ENCODE measurements around the gene GGPS1.
"Not testable (repeated sequence)": the region's sequence is repeated elsewhere in the genome, so short reads cannot be mapped to it uniquely, and the experiment has no call there.

The GGPS1 gene

DNA sequence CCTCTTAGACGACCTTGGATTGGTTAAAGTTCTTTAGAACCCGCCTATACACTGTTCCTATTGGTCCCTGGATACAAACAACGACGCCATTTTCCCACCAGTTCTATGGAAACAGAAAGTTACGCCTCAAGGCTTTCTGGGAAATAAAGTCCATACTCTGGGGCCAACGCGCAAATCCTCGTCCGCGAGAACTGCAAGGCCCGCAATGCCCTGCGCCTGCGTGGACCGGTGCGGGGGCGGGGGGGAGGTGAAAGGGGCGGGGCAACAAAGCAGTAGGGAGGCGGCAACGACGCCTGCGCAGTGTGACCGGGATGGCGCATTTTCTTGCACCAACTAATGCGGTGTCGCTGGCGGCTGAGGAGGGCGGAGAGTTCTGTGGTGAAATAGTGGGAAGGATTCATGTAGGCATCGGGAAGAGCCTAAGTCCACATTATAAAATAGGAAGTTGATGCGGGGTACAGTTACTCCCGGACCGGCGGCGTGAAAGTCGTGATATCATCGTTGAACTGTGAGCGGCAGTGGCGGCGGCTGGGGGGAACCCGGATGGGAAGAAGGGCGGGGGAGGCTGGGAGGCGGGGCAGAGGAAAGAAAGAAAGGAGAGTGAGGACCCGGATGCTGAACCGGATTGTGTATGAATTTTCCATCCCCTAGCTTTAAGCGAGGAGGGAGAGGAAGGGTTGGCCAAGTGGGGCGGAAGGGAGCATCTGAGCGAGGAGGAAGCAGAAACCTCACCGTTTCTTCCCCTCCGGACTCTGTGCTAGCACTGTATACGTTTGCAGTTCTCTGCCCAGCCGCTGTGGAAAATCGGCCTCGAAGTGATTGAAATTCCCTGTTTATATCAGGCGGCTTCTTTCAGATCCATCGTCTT is at the start of gene GGPS1:
Gene GGPS1 (plus strand): TSS at position 300 of the 868 bp plus-strand sequence. CDS start 6,695 bp downstream, outside the sequence.
- DNase-seq (ENCODE audit: low read depth) = peak; percentile 99

DNA sequence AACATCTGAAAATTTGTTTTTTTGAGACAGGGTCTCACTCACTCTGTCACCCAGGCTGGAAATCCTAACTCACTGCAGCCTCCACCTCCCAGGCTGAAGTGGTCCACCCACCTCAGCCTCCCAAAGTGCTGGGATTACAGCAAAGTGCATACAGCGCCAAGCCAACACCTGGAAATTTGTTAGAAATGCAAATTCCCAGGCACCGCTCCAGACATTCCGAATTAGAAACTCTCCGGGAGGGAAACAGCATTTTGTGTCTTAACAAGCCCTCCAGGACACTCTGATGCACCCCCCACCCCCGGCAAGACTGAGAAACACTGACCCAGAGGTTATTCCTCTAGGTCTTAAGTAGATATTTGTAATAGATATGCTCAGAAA is 49.5 kb upstream of the GGPS1 start:
- no peak for DNase-seq (ENCODE audit: low read depth)

DNA sequence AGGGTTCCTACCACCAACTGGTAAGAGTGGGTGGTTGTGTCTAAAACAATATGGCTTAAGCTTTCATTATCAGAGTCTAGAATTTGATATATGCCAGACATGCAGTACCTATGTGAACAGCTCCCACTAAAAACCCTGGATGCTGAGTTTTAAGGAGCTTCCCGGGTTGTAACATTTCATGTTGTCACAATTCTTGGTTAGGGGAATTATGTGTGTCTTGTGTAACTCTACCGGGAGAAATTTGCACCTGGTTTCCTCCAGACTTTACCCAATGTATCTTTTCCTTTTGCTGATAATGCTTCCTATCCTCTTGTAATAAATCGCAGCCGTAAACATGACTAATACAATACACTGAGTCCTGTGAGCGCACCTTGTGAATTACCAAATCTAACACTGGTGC is 48.7 kb upstream of the GGPS1 start:
- no peak for DNase-seq (ENCODE audit: low read depth)

DNA sequence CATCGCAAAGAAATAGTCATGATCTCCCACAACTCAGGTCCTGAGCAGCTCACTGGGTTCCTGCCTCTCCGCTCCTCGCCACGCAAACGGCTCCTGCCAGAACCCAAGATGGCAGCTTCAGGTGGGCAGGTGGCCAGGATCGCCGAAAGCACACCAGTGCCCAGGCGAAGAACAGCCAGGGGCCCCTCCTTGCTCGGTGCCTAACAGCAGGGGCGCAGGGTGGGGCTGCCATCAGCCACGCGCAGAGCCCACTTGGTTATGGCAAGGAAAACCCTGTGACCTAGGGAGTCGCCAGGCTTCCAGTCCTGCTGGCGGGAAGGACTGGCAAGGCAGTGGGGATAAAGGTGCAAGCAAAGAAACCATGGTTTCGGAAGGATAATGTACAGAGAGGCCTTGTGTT is 47.9 kb upstream of the GGPS1 start:
- no peak for DNase-seq (ENCODE audit: low read depth)

DNA sequence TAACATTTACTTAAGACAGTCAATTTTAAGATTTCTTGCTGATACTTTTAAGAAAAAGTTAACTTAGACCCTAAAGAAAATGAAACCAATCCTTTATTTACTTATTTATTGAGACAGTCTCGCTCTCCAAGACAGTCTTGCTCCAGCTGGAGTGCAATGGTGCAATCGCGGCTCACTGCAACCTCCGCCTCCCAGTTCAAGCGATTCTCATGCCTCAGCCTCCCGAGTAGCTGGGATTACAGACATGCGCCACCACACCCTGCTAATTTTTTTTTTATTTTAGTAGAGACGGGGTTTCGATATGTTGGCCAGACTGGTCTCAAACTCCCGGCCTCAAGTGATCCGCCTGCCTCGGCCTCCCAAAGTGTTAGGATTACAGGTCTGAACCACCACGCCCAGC is 44.7 kb upstream of the GGPS1 start:
- not testable (repeated sequence) for DNase-seq (ENCODE audit: low read depth)

DNA sequence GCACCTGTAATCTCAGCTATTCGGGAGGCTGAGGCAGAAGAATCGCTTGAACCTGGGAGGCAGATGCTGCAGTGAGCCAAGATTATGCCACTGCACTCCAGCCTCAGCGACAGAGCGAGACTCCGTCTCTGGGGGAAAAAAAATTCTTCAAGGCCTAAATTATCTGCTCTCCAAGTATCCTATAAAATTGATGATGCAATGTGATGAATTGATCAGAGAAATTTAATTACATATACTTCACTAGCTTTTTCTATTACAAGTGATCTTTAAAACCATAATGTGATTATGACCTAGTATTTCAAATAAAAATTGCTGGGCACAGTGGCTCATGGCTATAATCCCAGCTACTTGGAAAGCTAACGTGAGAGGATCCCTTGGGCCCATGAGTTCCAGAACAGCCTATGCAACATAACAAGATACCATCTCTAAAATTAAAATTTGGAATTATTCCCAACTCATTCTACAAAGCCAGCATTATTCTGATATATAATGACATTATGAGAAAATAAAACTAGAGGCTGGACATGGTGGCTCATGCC is 44.1 kb upstream of the GGPS1 start:
- no peak for DNase-seq (ENCODE audit: low read depth)

DNA sequence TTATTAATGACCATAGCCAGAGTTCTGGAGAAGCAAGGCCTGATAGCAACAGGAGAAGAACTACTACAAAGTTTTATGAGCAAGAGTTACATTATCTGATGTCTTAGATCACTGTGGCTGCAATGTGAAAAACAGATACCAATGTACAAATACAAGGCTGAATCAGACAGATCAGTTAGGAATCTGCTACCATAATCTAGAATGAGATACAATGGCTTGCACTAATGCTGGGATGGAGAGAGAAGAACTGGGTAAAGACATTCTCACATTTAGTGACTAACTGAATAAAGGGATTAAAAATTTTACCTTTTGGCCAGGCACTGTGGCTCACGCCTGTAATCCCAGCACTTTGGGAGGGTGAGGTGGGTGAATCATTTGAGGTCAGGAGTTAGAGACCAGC is 41.7 kb upstream of the GGPS1 start:
- no peak for DNase-seq (ENCODE audit: low read depth)

DNA sequence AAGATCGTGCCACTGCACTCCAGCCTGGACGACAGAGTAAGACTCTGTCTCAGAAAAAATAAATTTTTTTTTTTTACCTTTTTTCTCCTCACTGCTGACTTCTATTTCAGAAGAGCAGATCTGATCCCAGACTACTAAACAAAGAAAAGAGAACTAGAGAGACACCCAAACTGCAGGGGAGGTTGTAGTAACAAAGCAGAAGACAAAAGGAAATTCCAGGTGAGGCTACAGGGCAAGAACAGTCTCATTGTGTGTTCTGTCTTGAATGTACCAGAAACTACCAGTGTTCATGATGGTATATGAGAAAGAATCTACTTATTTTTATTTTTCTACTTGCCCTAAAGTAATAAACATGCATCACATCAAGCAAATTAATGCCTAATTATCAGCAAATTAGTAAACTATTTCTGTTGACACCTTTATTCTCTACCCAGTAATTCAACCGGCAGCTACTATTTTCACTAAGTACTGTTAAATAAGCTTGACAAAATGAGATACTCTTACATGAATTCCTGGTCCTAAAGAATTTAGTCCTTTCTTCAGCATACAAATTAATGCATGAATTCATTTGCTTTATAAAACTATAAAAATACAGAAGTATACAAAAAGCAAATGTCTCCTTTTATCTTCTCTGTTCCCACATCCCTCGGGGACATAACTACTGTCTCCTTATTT is 41.0 kb upstream of the GGPS1 start:
- no peak for DNase-seq (ENCODE audit: low read depth)

DNA sequence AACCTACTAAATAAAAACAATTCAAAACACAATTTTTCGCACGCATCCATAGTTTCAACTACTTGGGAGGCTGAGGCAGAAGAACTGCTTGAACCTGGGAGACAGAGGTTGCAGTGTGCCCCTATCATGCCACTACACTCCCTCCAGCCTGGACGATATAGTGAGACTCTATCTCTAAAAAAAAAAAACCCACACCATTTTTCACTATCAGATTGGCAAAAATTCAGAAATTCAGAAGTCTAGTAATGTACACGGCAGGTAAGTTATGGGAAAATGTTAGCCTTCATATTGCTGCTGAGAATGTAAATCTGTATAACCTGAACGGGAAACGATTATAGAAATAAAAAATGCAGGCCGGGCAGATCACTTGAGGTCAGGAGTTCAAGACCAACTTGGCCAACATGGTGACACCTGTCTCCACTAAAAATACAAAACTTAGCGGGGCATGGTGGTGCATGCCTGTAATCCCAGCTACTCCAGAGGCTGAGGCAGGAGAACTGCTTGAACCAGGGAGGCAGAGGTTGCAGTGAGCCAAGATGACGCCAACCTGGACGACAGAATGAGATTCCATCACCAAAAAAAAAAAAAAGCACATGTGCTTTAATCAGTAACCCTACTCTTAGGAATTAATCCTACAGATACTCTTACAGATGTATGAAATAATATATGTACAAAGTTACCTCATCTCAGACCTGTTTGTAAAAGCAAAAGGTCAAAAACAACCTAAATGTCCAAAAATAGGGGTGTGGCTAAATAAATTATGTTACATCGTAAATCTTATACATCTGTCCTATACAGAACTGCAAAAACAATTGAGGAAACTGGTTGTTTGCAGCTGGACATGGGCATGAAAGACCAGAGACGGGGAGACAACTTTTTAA is 38.3 kb upstream of the GGPS1 start:
- no peak for DNase-seq (ENCODE audit: low read depth)

DNA sequence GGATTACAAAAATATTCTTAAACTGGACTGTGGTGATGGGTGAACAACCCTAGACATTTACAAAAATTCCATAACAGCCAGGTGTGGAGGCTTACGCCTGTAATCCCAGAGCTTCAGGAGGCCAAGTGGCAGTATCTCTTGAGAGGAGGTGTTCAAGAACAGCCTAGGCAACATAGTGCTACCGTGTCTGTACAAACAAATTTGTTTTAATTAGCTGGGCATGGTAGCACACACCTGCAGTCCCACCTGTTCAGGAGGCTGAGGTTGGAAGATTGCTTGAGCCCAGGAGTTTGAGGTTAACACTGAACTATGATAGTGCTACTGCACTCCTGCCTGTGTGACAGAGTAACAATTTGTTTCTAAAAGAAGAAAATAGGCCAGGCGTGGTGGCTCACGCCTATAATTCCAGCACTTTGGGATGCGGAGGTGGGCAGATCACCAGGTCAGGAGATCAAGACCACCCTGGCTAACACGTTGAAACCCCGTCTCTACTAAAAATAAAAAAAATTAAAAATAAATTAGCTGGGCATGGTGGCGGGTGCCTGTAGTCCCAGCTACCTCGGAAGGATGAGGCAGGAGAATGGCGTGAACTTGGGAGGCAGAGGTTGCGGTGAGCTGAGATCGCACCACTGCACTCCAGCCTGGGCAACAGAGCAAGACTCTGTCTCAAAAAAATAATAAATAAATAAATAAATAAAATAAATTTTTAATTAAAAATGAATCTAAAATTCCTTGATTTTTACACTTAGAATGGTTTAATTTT is 37.4 kb upstream of the GGPS1 start:
- DNase-seq (ENCODE audit: low read depth) = no peak

DNA sequence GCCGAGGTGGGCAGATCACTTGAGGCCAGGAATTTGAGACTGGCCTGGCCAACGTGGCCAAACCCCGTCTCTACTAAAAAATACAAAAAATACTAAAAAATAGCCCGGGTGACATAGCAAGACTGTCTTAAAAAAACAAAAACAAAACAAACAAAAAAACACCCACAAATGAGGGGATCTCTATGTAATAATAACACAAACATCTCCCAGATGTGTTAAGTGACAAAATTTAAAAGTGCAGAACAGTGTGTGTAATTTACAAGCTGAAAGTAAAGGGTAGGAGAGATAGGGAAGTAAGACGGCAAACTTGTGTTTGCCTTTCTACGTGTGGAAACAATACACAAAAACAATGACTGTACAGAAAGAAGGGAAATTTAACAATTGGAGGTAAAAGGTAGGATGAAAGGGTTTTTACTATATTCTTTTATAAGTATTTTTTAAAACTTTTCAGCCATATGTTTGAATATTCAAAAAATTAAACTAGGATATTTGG is 36.7 kb upstream of the GGPS1 start:
- no peak for DNase-seq (ENCODE audit: low read depth)

DNA sequence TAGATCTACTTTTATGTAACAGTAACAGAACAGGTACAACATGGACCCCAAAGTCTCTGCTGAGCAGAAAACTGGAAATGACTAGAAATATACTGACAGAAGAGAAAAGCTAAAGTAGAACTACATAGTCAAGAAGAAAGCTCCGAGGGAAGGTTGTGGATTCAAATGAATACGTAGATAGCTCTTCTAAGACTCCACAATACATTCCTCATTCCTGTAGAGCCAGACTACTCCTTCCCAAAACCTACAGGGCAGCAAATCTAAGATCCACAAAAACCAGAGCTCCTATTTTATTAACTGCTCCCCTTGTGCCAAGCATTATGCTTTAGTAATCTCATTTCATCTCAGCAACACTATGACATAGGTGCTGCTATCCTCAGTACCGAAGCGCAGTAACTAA is 35.6 kb upstream of the GGPS1 start:
- no peak for DNase-seq (ENCODE audit: low read depth)

DNA sequence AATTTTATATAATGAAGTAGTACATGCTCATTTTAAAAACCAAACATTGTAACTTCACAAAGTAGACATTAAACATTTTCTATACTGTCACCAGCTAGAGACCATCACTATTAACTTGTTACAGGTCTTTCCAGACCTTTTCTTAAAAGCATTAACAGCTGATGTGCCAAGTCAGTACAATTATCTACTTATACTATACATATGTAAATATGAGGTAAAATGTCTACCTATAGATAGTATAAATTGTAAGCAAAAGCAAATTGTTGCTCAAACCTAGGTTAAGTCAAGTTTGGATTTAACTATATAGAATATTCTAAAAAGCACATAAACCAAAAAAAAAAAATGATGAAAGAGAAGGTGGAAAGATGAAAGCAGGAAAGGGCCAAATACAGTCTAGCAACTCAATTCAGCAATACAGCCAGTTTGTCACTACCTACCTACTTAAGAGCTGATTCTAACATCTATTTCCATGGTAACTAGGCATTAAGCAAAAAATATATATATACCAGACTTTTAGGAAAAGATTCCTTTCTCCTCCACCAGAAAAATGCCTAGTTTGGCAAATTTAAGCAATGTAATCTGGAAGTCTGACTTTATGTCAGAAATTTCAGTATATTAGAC is 34.9 kb upstream of the GGPS1 start:
- no peak for DNase-seq (ENCODE audit: low read depth)

DNA sequence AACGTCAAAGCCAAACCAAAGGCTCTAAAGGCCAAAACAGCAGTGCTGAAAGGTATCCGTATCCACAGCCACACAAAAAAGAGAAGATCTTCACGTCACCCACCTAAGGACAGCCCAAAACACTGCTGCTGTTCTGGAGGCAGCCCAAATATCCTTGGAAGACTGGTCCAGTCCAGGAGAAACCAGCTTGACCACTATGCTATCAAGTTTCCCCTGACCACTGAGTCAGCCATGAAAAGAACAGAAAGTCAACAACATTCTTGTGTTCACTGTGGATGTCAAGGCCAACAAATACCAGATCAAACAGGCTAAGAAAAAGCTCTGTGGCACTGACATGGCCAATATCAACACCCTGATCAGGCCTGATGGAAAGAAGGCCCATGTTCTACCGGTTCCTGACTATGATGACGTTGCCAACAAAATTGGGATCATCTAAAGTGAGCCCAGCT is 32.4 kb upstream of the GGPS1 start:
- no peak for DNase-seq (ENCODE audit: low read depth)

DNA sequence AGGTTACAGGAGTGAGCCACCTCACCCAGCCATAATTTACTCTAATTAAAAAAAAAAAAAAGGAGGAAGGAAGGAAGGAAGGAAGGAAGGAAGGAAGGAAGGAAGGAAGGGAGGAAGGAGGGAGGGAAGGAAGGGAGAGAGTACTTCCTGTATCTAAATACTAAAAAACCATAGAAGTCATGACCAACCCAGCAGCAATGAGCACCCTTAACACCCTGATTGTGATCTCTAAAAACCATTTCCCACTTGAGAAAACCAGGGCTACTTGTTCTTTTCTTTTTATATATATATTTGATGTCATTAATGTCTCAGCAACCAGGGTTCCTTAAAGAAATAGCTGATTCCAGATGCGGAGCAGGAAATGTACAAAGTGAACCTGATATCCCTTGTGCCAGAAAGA is 31.6 kb upstream of the GGPS1 start:
- no peak for DNase-seq (ENCODE audit: low read depth)

DNA sequence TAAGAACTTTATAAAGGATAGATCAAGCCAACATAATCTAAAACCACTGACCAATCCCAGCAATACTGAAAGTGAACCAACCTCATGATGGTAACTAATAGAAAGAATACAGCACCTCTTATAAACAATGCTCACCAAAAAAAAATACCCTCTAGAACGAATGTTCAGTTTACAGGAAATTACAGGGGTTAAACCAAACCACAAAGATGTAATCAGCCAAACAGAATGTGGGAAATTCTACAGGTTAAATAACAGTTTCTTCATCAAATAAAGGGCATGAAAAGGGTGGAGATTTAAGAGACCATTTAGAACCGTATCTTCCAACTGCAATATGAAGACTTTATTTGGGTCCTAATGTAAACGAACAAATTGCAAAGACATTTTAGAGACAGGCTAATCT is 30.8 kb upstream of the GGPS1 start:
- no peak for DNase-seq (ENCODE audit: low read depth)

DNA sequence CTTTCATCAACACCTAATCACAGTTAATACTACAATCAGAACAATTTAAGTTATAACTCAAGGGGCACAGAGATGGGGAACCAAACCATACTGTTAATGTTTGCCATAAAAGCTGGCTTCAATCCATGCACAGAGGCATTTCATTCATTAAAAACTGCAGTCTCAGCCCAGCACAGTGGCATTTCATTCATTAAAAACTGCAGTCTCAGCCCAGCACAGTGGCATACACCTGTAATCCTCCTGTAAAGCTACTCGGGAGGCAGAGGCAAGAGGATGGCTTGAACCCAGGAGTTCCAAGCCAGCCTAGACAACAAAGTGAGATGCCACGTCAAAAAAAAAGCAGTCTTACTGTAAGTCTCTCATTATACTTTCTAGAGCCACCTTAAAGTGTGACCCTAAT is 29.6 kb upstream of the GGPS1 start:
- no peak for DNase-seq (ENCODE audit: low read depth)

DNA sequence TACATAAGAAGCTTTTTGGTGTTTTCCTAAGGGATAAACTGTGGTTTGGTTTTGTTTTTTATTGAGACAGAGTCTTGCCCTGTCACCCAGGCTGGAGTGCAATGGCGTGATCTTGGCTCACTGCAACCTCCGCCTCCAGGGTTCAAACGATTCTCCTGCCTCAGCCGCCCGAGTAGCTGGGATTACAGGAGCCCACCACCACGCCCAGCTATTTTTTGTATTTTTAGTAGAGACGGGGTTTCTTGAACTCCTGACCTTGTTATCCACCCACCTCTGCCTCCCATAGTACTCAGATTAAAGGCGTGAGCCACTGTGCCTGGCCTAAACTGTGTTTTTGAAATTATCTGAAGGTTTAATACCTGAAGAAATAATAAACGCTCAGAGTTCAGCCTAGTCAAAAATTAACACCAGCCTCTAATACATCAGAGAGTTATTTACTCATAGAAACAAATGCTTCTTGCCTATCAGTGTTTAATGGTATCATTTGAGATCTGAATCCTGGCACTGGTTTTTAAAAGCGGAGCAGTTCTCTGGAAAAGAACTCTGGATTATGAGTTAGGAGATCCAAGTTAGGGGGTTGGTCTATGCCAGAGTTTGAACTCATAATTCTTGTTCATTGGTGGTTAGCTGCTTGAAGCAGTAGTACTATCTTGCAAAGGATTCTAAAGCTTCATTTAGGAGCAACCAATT is 29.1 kb upstream of the GGPS1 start:
- no peak for DNase-seq (ENCODE audit: low read depth)

DNA sequence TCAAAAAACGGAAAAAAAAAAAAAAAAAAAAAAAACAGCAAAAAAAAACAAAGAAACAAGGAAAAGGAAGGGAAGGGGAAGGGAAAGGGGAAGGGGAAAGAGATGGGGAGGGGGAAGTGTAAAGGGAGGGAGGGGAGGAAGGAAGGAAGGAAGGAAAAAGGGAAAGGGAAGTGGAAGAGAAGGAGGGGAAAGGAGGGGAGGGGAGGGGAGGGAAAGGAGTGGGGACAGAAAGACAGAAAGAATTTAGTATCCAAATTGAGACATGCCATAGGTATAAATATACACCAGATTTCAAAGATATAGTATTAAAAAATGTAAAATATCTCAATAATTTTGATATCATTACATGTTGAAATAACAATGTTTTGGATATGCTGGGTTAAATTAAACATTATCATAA is 26.2 kb upstream of the GGPS1 start:
- DNase-seq (ENCODE audit: low read depth) = no peak
